ENCODE measurements around the gene PPP3CA.

The PPP3CA gene

GRCh38 chr4:101174679-101175345, 172.5 kb downstream of the PPP3CA start:
- DNase-seq (ENCODE audit: low read depth), result no peak

- no peak for DNase-seq (ENCODE audit: low read depth)
These were observed 175.0 kb downstream of the PPP3CA start for GRCh38 chr4:101172369-101172768.

- DNase-seq (ENCODE audit: low read depth), result no peak
These were observed 175.6 kb downstream of the PPP3CA start for GRCh38 chr4:101171747-101172146.

GRCh38 chr4:101169044-101170014, 178.0 kb downstream of the PPP3CA start:
- no peak for DNase-seq (ENCODE audit: low read depth)

GRCh38 chr4:101163936-101164335, 183.4 kb downstream of the PPP3CA start:
- DNase-seq (ENCODE audit: low read depth), result no peak

- no peak for DNase-seq (ENCODE audit: low read depth)
These were observed 184.3 kb downstream of the PPP3CA start for GRCh38 chr4:101162990-101163380.

- no peak for DNase-seq (ENCODE audit: low read depth)
These were observed 186.3 kb downstream of the PPP3CA start for GRCh38 chr4:101160792-101161592.

GRCh38 chr4:101158507-101158906, 188.8 kb downstream of the PPP3CA start:
- DNase-seq (ENCODE audit: low read depth), result no peak

GRCh38 chr4:101158134-101158482, 189.2 kb downstream of the PPP3CA start:
- no peak for DNase-seq (ENCODE audit: low read depth)

- DNase-seq (ENCODE audit: low read depth), result no peak
These were observed 189.8 kb downstream of the PPP3CA start for GRCh38 chr4:101157415-101158133.

- DNase-seq (ENCODE audit: low read depth), result no peak
These were observed 190.6 kb downstream of the PPP3CA start for GRCh38 chr4:101156619-101157310.

- DNase-seq (ENCODE audit: low read depth), result no peak
These were observed 191.4 kb downstream of the PPP3CA start for GRCh38 chr4:101155945-101156344.

GRCh38 chr4:101155368-101155767, 192.0 kb downstream of the PPP3CA start:
- DNase-seq (ENCODE audit: low read depth), result no peak

GRCh38 chr4:101153653-101154052, 193.7 kb downstream of the PPP3CA start:
- no peak for DNase-seq (ENCODE audit: low read depth)

- no peak for DNase-seq (ENCODE audit: low read depth)
These were observed 194.8 kb downstream of the PPP3CA start for GRCh38 chr4:101152521-101152920.

GRCh38 chr4:101148551-101148950, 198.8 kb downstream of the PPP3CA start:
- no peak for DNase-seq (ENCODE audit: low read depth)

GRCh38 chr4:101147283-101147682, 200.0 kb downstream of the PPP3CA start:
- DNase-seq (ENCODE audit: low read depth), result no peak

- DNase-seq (ENCODE audit: low read depth), result no peak
These were observed 202.3 kb downstream of the PPP3CA start for GRCh38 chr4:101145021-101145420.

- DNase-seq (ENCODE audit: low read depth), result no peak
These were observed 205.1 kb downstream of the PPP3CA start for GRCh38 chr4:101142259-101142658.

- no peak for DNase-seq (ENCODE audit: low read depth)
These were observed 205.5 kb downstream of the PPP3CA start for GRCh38 chr4:101141855-101142254.

- DNase-seq (ENCODE audit: low read depth), result no peak
These were observed 206.1 kb downstream of the PPP3CA start for GRCh38 chr4:101141230-101141629.
